Stimulated activated CD4-positive, alpha-beta T cell treated with anti-CD3 and anti-CD28 coated beads, Interleukin-15, amount 100 ng/mL, for 48 hours (primary cell): Measurements from ENCODE around the gene KIF26A.
"Not testable (repeated sequence)": the region's sequence is repeated elsewhere in the genome, so short reads cannot be mapped to it uniquely, and the experiment has no call there.

Experiments
- DNase-seq, 2 donors: peaks; one replicate each; pipeline ENCODE4 v3.0.0-alpha.2; 2020; ENCODE audit warnings: low read depth in 2 of 2

The KIF26A gene

GRCh38 chr14:104208331-104208730, 69.9 kb downstream of the KIF26A start:
- not testable (repeated sequence) for DNase-seq

- DNase-seq = not testable (repeated sequence)
Observed at GRCh38 chr14:104209071-104209470, 70.7 kb downstream of the KIF26A start.

DNA sequence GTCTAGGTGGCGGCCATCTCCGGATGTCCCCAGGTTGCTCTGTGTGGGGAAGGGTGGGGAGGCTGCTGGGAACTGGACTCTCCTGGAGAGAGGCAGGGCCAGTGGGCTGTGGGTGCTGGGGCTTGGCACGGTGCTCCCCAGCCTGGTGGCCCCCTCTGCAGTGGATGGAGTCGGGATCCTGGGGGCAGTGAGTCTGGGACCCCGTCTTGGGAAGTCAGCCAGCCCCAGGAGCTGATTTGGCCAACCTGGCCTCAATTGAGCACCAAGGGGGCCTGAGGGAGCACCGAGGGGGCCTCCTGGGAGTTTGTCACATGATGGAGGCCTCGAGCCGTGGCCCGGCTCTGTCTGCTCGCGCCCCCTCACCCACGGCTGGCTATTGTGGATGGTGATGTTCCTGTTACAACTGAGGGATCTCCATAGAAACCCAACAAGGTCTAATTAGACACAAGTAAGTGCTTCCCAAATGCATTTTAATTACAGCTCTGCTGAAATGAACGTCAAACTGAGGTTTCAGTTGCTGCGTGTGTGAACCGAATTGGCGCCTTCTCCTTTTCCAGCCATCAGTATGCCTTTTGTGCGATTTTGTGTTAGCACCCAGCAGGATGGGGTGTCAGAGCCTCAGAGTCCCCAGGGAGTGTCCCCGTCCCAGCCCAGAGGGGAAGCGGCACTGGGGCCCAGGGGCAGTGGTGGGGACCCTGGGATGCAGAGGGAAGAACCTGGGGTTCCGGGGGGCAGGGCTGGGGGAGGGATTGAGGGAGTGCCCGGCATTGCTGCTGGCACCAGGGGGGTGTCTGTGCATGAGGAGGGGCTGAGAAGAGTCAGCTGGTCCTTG, 71.8 kb downstream of the KIF26A start:
- no peak for DNase-seq

DNA sequence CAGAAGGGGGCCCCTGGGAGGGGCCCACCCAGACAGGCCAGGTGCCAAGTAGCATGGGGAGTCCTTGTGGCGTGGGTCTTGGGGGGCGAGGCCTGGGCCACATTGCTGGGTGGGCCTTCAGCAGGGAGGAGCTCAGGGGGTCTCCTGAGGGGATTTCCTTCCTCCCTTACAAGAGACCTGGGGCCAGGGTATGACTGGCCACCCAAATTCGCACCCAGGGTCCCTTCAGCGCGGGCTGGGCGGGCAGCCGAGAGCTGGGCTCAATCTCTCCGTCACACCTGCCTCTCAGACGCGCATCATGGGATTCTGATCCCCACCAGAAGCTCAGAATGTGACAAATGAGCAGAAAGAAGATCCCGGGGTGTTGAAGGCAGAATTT, 72.4 kb downstream of the KIF26A start:
- no peak for DNase-seq

- DNase-seq = no peak
Observed at GRCh38 chr14:104211215-104211614, 72.8 kb downstream of the KIF26A start.

DNA sequence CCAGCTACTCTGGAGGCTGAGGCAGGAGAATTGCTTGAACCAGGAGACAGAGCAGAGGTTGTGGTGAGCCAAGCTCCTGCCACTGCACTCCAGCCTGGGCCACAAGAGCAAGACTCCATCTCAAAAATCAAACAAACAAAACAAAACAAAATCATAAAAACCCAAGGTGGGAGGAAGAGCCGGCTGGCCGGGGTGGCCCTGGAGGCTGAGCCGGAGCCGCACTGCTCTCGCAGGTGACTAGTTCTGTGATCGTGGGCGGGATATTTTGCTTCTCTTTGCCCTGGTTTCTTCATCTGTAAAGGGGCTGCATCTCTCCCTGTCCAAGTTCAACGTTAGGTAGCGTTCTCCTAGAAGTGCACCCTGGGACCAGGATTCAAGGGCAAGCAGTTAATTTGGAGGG, 73.4 kb downstream of the KIF26A start:
- DNase-seq = no peak

DNA sequence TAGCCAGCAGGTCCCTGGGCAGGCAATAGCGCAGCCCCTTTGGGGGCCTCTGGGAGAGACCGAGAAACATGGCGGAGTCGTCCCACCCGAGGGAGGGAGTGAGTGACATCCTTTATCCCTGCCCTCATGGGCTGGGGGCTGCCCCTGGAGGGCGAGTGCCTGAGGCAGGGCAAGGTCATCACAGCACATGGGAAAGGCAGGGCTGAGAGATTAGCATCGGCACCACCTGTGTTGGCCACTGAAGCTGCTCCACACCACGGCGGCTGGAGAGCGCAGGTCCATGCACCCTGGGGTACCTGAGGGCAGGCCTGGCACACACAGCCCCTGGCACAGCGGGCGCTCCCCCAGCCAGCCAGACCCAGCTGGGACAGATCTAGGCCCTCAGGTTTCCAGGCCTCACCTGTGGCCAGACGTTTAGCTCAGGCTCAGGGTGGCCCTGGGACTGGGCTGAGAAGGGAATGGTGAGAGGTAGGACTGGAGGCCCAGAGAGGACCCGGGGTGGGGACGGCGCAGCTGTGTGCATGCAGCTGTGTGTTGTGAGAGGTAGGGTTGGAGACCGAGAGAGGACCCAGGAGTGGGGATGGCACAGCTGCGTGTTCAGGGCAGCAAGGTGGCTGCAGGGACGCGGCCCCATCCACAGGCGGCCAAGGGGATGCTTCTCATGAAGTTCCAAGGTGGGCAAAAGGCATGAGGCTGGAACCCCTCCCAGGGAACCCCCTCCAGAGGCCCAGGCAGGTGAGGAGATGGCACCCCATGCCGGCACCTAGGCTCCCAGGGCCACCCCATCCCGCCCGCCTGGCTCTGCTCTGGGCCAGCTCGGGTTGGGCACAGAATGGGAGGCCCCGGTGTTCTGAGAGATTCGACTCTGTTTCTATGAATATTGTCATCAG, 74.1 kb downstream of the KIF26A start:
- DNase-seq = no peak

DNA sequence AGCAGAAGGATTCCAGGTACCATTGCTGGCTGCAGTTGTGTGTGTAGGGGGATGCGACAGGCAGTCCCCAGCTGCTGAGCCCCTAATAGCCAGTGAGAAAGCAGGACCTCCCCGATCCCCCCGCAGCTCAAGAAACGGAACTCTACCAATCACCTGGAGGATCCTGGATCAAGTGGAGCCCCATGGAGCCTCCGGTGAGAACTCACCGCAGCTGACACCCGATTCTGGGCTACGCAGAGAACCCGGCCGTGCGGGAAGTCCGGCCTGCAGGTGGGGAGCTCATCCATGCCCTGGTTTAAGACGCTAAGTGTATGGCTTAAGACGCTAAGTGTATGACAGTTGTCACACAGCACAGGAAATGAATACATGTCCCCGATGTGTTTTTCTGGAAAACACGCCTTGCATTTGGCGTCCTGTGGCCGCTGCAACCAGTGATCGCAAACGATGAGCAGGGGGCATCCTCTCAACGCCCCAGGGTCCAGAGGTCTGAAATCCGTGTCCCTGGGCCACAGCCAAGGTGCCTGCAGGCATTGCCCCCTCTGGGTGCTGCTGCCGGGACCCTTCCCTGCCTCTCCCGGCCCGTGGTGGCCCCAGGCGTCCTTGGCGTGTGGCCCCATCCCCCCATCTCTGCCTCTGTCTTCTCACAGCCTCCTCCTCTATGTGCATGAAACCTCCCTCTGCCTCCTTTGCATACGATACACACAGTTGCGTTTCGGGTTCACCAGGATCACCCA, 75.1 kb downstream of the KIF26A start:
- DNase-seq = no peak

GRCh38 chr14:104214431-104215218, 76.2 kb downstream of the KIF26A start:
- no peak for DNase-seq

GRCh38 chr14:104215706-104216334, 77.4 kb downstream of the KIF26A start:
- no peak for DNase-seq

DNA sequence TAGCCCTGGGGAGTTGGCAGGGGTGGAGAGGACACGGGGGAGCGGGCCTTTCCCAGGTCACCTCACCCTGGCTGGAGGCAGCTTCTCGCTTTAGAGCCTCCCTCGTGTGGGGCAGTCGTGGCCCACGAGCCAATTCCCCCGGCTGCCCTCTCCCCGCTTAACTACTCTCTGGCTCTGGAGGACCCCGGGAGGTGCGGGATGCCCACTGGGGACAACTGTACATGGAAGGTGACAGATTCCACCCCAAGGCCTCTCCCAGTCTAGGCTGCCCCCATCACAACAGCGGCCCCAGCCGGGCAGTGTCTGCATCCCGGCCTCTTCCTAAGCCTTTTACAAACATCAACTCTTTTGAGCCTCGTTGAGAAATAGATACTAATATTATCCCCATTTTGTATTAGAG, 78.1 kb downstream of the KIF26A start:
- no peak for DNase-seq

GRCh38 chr14:104217486-104218360, 79.3 kb downstream of the KIF26A start:
- DNase-seq = no peak

DNA sequence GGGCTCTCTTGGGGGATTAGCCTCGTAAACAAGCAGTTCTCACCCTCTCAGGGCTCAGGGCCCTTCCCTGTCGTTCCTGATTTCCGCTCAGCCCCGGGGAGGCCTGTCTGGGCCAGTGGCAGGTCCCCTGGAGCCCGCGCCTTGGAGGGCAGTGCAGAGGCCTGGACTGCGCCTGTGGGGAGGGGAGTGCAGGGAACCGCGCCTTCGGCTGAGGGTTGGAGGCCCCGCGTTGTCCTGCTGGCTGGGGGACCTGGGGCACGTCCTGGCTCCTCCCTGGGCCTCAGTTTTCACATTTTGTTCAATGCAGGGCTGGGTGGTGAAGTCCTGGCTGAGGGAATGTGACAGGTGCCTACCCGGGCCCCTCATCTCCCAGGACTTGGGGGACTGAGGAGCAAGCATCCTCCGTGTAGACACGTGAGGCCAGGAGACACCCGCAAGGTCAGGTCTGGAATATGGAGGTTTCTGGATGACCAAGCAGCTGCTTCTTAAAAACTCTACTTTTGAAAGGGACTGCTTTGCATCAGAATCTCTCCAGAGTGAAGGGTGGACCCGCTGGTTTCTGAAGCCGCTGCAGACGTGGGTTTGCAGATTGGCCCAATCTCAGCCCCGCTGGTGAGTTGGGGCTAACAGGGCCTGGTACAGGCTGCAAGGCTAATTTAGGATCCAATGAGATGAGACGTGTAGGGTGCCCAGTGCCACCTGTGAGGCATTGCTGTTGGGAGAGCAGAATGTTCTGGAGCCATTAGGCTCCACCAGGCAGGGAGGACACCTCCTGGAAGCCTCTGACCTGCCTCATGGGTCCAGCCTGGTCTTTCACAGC, 80.2 kb downstream of the KIF26A start:
- DNase-seq = no peak

DNA sequence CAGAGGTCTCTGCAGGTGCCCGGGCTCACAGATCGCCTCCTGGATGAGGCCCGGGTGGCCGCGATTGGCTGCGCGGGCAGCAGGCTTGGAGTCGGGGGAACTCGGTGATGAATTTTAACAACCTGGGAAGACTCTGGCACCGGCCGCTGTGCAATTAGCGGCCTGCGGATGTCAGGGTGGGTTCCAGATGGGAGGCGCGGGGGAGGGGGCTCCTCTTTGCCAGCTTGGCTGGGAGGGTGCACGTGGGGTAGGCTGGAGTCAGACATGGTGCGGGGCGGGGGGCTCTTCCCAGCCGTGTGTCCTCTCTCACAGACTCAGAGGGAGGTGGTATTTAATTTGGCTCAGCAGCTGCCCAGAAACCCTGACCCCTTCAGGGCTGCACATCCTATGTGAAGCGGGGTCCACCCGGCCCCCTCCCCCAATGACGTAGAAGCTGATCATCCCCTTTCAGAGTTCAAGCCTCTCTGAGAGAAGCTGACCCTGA, 81.4 kb downstream of the KIF26A start:
- no peak for DNase-seq

- no peak for DNase-seq
Observed at GRCh38 chr14:104220215-104221070, 82.1 kb downstream of the KIF26A start.

DNA sequence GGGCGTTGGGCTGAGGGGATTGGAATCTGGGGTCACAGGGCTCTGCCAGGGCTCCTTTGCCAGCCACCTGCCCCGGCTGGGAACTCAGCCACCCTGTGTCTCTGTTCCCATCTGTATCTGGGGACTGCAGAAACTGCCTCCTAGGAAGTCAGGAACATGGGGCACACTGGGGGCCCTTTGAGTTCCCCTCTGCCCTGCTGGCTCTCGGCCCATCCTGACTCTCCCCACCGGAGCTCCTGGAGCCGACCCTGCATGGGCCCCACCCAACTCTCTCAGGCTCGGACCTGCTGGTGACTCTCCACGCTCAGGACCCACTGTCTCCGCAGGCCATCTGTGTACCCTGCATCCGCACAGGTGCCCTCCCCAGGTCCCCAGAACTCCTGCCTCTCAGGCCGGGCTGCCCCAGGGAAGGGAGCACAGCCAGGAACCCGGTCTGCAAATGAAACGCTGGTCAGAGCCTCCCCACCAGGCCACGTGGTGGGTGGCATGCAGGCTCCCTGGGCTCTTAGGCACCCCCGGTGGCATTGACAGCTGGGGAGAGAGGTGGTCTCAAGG, 82.8 kb downstream of the KIF26A start:
- no peak for DNase-seq

GRCh38 chr14:104221636-104222369, 83.4 kb downstream of the KIF26A start:
- DNase-seq = no peak
